IgD-negative memory B cell (primary cell): ENCODE measurements around the gene RHOV. TPM values are rescaled to one million over a fixed set of nuclear protein-coding genes. Genes with fewer than 3 reads are reported as not detected.

Source experiments
- H3K27ac Mint-ChIP-seq, 3 donors: one replicate each; pipeline ENCODE4 v1.8.0; 2020 to 2022; ENCODE audit warnings: mild to moderate bottlenecking in 3 of 3, mixed read lengths in 3 of 3, moderate library complexity in 1 of 3
- H3K27me3 Mint-ChIP-seq: one replicate; pipeline ENCODE4 v1.8.0; 2021; ENCODE audit warnings: mixed read lengths
- H3K36me3 Mint-ChIP-seq: one replicate; pipeline ENCODE4 v1.8.0; 2020; ENCODE audit warnings: mild to moderate bottlenecking, mixed read lengths
- H3K4me1 Mint-ChIP-seq, 3 donors: one replicate each; pipeline ENCODE4 v1.8.0; 2020 to 2022; ENCODE audit warnings: mixed read lengths in 3 of 3, mild to moderate bottlenecking in 1 of 3
- H3K4me3 Mint-ChIP-seq, 4 donors: one replicate each; pipeline ENCODE4 v1.8.0; 2020 to 2022; ENCODE audit warnings: mild to moderate bottlenecking in 4 of 4, mixed read lengths in 4 of 4, moderate library complexity in 3 of 4
- H3K9me3 Mint-ChIP-seq, 3 donors: one replicate each; pipeline ENCODE4 v1.8.0; 2020 to 2021; ENCODE audit warnings: mixed read lengths in 3 of 3, mild to moderate bottlenecking in 1 of 3
- polyA plus RNA-seq: library from polyadenylated mRNA; unstranded; fragments of 300-500 nt; fragmentation: Illumina TruSeq; gene quantifications from one replicate; pipeline ENCODE4 v1.2.3, GENCODE V29; 2021

RHOV gene
- polyA plus RNA-seq, 1 donor from 2014 or later, result not detected

GRCh38 chr15:40829115-40829514, 44.9 kb downstream of the RHOV start:
- H3K36me3 Mint-ChIP-seq, result peaks cover 4% of the 10 kb centered on the region
- H3K4me1 Mint-ChIP-seq, result no peaks in the 10 kb centered on the region
- no peak overlapping the region for H3K4me3 Mint-ChIP-seq
- H3K9me3 Mint-ChIP-seq, result peaks cover 0 to 2% (median 0%) of the 10 kb centered on the region in 3 donors
- H3K27me3 Mint-ChIP-seq, result peaks cover 3% of the 10 kb centered on the region
- H3K27ac Mint-ChIP-seq, result no peak overlapping the region

DNA sequence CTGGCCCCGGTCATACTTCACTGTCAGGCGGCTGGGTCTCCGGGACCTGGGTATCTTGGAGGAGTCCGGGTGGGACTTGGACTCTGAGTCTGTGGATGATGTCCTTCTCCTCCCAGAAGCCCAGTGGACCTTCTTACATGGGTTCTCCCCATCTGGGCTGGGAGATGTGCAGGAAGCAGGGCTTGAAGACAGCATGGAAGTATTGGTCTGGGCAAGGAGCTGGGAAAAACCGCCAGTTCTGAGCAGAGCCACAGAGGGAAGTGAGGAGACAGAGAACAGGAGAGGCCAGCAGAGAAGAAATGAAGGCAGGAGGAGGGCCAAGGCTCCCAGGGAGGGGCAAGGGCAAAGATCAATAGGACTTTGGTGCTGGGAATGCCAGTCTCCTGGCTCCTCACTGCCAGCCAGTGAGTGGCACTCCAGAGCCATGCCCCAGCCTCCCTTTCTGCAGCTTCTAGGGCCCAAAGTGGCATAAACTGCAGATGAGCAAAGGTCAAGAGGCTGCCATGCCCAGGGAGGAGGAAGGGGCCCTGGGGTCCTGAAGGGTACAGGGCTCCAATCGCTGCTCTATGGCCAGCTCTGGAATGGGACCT, 45.5 kb downstream of the RHOV start, which contains the start of gene PPP1R14D:
PPP1R14D (minus strand) TSS at position 262 of the 590 bp plus-strand sequence; CDS start at position 195, 67 bp downstream.
- H3K4me3 Mint-ChIP-seq, result no peak within 1 kb of the TSS
- H3K27ac Mint-ChIP-seq, result no peak within 1 kb of the TSS
- peaks cover 3% of the 10 kb centered on the region for H3K27me3 Mint-ChIP-seq
- H3K9me3 Mint-ChIP-seq, result peaks cover 0 to 2% (median 0%) of the 10 kb centered on the region in 3 donors
- H3K4me1 Mint-ChIP-seq, result no peaks in the 10 kb centered on the region
- H3K36me3 Mint-ChIP-seq, result peaks cover 4% of the 10 kb centered on the region

GRCh38 chr15:40826423-40827075, 47.5 kb downstream of the RHOV start:
- Mint-ChIP-seq H3K4me3 (no peak overlapping the region), H3K27me3 (peaks cover 3% of the 10 kb centered on the region), H3K36me3 (peaks cover 3% of the 10 kb centered on the region), H3K27ac (peak overlapping the region in 1 of 3 donors; percentile 62), H3K9me3 (no peaks in the 10 kb centered on the region), H3K4me1 (no peaks in the 10 kb centered on the region)

- peak overlapping the region in 1 of 3 donors; percentile 62 for H3K27ac Mint-ChIP-seq
- H3K4me1 Mint-ChIP-seq, result no peaks in the 10 kb centered on the region
- H3K9me3 Mint-ChIP-seq, result no peaks in the 10 kb centered on the region
- no peak overlapping the region for H3K4me3 Mint-ChIP-seq
- H3K27me3 Mint-ChIP-seq, result peaks cover 3% of the 10 kb centered on the region
- peaks cover 2% of the 10 kb centered on the region for H3K36me3 Mint-ChIP-seq
These were observed 48.2 kb downstream of the RHOV start for GRCh38 chr15:40825661-40826422.

DNA sequence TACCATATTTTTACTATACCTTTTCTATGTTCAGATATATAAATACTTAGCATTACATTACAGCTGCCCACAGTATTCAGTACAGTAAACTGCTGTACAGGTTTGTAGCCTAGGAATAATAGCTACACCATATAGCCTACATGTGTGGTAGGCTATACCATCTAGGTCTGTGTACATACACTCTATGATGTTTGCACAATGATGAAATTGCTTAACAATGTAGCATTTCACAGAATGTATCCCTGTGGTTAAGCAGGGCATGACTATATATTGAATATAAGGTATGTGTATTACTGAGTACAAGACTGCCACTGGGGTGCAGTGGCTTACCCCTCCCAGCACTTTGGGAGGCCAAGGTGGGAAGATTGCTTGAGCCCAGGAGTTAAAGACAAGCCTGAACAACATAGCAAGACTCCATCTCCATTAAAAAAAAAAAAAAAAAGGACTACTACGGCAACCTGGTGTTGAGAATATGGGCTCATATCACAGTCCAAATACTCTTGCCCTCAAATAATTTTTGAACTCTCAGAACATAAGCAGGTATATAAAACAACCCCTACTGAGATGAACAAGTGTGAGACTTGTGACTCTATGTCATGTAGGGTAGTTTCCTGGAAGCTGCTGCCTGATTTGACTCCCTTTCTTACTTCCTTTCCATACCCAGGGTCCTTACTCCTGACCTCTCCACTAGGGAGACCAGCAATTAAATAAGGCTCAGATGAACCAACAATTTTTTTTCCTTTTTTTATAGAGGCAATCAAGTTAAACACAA, 50.3 kb downstream of the RHOV start:
- H3K9me3 Mint-ChIP-seq, result no peaks in the 10 kb centered on the region
- no peak overlapping the region for H3K27ac Mint-ChIP-seq
- peaks cover 3% of the 10 kb centered on the region for H3K27me3 Mint-ChIP-seq
- peaks cover 2% of the 10 kb centered on the region for H3K36me3 Mint-ChIP-seq
- H3K4me1 Mint-ChIP-seq, result no peaks in the 10 kb centered on the region
- no peak overlapping the region for H3K4me3 Mint-ChIP-seq

Other genes with a start within 250 kb of the RHOV start
- gene RAD51, start 179.1 kb downstream of the RHOV start, polyA plus RNA-seq, result 0.45 TPM
- 18.3 TPM for gene RMDN3, start 119.0 kb downstream of the RHOV start, polyA plus RNA-seq
- gene GCHFR, start 110.2 kb downstream of the RHOV start, polyA plus RNA-seq, result 44.2 TPM
- gene C15orf62, start 104.3 kb downstream of the RHOV start, polyA plus RNA-seq, result 0.09 TPM
- gene ZFYVE19, start 67.1 kb downstream of the RHOV start, polyA plus RNA-seq, result 16.0 TPM
- 34.0 TPM for gene DNAJC17, start 66.8 kb downstream of the RHOV start, polyA plus RNA-seq
- 0.56 TPM for gene PPP1R14D, start 45.5 kb downstream of the RHOV start, polyA plus RNA-seq
- 12.6 TPM for gene SPINT1, start 30.2 kb downstream of the RHOV start, polyA plus RNA-seq
- gene VPS18, start 20.2 kb upstream of the RHOV start, polyA plus RNA-seq, result 27.0 TPM
- gene DLL4, start 55.1 kb upstream of the RHOV start, polyA plus RNA-seq, result not detected
- 0.84 TPM for gene CHAC1, start 79.2 kb upstream of the RHOV start, polyA plus RNA-seq
- gene INO80, start 242.0 kb upstream of the RHOV start, polyA plus RNA-seq, result 7.4 TPM